AG08396 (cell line): ENCODE measurements around the gene MARS1.
A peak's percentile ranks its signal among the peaks of the same experiment; 100 is the strongest.
"Not testable (repeated sequence)": the region's sequence is repeated elsewhere in the genome, so short reads cannot be mapped to it uniquely, and the experiment has no call there.

ENCODE experiments used
- DNase-seq: peaks from one replicate; pipeline ENCODE4 v3.0.0; 2012; ENCODE audit warnings: low spot score, mixed read lengths

Gene MARS1

DNA sequence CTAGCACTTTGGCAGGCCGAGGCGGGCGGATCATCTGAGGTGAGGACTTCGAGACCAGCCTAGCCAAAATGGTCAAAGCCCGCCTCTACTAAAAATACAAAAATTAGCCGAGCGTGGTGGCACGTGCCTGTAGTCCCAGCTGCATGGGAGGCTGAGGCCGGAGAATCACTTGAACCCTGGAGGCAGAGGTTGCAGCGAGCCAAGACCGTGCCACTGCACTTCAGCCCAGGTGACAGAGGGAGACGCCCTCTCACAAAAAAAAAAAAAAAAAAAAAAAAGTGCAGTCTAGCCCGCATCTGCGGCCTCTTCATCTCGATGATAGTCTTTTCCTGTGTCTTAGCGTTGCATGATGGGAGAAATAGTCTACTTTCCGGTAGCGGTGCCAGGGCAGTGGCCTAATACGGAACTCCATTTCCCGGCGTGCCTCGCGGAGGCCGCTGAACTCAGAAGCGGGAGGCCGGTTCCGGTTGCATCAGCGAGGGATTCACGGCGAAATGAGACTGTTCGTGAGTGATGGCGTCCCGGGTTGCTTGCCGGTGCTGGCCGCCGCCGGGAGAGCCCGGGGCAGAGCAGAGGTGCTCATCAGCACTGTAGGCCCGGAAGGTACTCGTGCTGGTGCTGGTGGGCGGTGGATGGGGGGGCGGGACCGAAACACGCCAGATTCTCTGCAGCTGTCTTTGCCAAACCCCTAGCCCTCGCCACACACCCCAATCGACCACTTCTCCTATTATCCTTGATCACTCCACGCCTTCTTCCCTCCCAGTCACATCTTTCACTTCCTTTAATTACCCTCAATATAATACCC, at the start of gene MARS1:
MARS1 (plus strand) TSS at position 472 of the 805 bp plus-strand sequence; CDS start at position 495, 23 bp downstream.
- DNase-seq: peak; percentile 92

DNA sequence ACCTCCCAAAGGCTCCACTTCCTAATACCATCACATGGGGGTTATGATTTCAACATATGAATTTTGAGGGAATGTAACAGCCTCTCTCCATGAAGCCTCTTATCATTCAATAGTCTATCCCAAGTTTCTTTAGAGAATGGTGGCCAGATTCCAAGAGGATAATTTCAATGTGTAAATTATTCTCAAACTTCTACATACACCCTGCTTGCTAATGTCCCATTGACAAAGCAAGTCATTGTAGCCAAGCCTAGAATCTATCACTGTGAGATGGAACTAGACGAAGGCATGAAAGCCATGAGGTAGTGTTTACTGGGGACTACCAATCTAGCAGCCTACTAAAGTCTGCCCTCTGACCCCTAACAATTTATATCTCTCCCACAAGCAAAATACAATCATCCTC, 49.5 kb upstream of the MARS1 start:
- no peak for DNase-seq

DNA sequence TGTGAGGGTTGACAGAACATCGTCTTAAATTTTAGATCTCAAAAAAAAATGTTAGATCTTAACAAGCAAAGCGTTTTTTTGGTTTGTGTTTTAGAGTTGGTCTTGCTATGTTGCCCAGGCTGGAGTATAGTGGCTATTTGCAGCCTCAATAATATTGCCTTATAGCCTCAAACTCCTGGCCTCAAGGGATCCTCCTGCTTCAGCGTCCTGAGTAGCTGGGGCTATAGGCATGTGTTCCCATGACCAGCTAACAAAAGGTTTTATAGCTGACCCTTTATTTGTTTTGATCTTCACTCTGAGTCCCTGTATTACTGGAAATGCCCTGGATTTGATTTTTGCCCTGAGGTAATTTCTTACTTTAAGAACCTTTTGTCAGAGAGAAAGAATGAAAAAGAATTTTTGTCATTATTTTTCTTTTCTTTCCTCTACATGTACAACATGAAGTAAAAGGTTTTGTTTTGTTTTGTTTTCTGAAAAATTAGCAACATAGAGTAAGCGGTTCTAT, 48.1 kb upstream of the MARS1 start:
- no peak for DNase-seq

DNA sequence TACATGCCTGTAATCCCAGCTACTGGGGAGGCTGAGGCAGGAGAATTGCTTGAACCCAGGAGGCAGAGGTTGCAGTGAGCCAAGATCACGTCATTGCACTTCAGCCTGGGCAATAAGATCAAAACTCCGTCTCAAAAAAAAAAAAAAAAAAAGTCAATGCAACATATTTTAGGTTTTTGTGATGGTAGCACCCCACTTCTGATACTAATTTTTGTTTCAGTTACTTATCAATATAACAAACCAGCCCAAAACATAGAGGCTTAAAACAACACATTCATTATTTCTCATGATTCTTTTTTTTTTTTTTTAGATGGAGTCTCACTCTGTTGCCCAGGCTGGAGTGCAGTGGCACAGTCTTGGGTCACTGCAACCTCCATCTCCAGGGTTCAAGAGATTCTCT, 46.5 kb upstream of the MARS1 start:
- not testable (repeated sequence) for DNase-seq

DNA sequence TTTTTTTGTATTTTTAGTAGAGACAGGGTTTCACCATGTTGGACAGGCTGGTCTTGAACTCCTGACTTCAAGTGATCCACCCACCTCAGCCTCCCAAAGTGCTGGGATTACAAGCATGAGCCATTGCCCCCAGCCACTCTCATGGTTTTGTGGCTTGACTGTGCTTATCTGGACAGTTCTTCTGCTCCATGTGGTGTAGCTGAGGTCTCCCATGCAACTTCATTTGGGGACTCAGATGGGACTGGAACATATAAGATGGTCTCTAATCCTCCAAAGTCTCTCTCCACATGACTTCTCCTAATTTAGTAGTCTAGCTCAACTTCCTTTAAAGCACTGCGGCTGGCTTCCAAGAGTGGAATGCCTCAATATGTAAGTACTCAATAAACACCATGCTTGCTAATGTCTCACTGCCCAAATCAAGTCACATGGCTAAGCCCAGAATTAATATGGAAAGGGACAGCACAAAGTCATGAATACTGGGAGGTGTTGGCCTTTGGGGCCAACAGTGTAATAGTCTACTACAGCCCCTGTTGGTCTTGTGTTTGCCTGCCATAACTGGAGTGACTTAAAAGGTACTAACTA, 45.9 kb upstream of the MARS1 start:
- no peak for DNase-seq

DNA sequence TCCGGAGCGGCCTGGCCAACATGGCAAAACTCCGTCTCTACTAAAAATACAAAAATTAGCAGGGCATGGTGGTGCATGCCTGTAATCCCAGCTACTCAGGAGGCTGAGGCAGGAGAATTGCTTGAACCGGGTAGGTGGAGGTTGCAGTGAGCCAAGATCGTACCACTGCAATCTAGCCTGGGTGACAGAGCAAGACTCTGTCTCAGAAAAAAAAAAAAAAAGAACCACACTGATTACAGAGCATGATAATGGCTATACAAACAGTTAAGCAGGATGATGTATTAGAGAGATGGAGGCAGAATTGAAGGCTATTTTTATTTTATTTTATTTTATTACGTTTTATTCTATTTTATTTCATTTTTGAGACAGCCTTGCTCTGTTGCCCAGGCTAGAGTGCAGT, 43.5 kb upstream of the MARS1 start:
- DNase-seq: not testable (repeated sequence)

DNA sequence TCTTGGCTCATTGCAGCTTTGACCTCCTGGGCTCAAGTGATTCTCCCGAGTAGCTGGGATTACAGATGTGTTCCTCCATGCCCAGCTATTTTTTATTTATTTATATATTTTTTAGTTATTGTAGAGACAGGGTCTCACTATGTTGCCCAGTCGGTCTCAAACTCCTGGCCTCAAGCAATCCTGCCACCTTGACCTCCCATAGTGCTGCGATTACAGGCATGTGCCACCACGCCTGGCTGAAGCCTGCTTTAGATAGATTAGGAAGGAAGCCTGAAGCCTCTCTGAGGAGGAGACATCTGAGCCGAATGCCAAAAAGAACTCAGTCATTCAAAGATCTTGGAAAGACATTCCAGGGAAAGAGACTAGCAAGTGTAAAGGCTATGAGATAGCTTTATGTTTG, 43.1 kb upstream of the MARS1 start:
- no peak for DNase-seq

DNA sequence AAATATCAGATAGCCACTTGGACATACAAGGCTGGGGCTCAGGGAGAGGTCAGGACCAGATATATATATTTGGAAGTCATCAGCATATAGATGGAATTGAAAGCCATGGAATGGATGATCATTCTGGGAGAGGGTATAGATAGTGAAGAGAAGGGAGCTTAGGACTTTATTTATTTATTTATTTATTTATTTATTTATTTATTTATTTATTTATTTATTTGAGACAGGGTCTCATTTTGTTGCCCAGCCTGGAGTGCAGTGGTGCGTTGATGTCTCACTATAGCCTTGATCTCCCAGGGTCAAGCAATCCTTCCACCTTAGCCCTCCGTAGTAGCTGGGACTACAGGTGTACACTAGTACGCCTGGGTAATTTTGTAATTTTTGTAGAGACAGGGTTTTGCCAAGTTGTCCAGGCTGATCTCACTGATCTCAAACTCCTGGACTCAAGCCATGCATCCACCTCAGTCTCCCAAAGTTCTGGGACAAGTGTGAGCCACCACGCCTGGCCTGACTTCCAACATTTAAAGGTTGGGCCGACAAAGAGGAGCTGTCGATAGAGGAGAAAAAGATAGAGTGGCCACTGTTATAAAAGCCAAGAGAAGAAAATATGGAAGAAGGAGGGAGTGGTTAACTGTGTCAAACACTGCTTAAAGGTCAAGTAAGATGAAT, 41.4 kb upstream of the MARS1 start:
- DNase-seq: no peak

DNA sequence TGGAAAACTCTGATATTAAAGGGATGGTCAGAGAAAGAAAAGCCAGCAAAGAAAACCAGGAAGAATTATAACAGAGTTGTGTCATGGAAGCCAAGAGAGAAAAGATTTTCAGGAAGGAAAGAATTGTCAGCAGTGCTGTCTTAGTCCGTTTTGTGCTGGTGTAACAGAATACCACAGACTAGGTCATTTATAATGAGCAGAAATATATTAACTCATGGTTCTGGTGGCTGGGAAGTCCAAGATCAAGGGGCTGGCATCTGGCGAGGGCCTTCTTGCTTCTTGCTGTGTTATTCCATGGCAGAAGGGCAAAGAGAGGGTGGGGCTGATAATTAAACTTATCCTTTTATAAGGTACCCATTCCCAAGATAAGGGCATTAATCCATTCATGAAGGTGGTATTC, 39.2 kb upstream of the MARS1 start:
- DNase-seq: no peak

DNA sequence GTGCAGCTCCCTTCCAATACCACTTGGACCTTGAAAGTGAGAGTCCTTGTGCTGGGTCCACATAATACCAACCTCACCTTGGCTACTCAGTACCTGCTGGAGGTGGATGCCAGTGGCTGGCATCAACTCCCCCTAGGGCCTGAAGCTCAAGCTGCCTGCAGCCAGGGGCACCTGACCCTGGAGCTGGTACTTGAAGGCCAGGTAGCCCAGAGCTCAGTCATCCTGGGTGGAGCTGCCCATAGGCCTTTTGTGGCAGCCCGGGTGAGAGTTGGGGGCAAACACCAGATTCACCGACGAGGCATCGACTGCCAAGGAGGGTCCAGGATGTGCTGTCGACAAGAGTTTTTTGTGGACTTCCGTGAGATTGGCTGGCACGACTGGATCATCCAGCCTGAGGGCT, 38.5 kb upstream of the MARS1 start:
- no peak for DNase-seq

DNA sequence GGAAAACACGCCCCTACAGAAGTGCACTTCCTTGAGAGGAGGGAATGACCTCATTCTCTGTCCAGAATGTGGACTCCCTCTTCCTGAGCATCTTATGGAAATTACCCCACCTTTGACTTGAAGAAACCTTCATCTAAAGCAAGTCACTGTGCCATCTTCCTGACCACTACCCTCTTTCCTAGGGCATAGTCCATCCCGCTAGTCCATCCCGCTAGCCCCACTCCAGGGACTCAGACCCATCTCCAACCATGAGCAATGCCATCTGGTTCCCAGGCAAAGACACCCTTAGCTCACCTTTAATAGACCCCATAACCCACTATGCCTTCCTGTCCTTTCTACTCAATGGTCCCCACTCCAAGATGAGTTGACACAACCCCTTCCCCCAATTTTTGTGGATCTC, 37.8 kb upstream of the MARS1 start:
- DNase-seq: no peak

DNA sequence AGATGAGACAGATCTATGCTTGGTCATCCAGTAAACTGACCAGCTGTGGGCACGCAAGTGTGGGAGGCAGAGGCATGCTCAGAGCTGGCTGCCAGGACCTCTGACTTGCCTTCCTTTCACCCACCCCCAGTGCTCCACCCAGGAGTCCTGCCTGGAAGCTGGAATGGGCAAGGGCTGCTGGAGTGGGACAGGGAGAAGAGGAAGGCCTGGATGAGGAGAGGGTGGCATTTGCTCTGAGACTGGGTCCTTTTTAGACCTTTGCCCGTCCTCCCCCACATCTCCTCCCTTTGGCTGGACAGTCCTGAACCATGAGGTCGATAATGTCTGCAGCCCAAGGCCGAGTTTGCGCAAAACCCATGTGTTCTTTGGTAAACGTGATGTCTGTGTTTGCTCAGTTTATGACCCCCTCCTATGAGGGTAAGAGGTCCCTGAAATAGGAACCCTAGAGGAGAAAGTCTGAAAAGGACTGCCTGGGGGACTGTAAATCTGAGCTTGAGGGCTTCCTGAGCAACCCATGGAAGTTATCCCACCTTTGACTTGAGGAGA, 36.6 kb upstream of the MARS1 start:
- DNase-seq: no peak

DNA sequence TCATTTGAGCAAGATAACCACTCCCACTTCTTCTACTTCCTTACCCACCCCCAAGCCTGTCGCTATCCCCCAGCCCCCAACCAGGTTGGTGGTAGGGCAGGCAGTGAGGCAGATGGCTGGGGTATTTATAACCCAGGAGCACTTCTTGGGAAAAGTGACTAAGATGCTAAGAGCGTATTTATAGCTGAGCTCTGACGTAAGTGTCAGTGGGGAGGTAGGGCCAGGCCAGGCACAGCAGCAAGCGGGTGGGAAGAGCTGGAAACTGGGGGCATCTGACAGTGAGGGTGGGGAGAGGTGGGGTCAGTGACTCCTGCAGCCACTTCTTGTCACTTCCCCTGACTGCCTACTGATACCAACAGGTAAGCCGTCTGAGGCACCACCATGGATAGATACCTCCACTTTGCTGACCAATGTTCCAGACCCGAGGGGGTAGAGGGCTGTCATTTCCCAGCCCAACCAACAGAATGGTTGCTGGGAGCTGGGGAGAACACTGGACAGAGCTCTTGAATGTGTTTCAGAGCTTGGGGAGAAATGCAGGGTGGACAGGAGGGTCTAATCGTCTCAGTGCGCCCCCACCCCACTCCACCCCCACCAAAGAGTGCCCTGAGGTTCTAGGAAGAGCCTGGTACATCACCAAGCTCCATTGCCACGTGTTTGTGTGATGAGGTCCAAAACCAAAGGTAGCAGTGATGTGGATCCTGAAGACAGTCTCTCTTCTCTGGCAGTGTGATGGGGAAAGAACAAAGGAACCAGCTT, 35.5 kb upstream of the MARS1 start:
- DNase-seq: peak; percentile 71

DNA sequence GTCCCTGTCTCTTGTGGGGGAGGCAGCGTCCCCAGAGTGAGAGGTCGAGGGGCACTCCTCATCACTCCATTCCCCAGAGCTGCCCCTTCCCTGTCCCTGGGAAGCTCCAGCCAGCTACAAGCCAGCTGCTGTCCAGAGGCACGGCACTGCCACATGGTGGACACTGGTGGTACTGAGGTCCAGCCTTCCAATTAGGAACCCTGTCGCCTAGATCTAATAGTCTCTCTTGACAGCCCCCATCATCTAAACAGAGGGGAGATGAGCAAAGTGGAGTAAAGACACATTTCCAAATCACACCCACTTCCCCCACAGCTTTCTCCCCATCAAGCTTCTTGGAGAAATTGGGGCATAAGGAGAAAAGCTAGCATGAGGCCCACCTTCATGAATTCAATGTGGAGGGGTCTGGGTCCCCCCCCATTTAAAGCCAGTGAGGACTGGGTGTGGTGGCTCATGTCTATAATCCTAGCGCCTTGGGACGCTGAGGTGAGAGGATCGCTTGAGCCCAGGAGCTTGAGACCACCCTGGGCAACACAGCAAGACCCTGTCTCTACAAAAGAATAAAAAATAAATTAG, 34.8 kb upstream of the MARS1 start:
- peak; percentile 72 for DNase-seq

DNA sequence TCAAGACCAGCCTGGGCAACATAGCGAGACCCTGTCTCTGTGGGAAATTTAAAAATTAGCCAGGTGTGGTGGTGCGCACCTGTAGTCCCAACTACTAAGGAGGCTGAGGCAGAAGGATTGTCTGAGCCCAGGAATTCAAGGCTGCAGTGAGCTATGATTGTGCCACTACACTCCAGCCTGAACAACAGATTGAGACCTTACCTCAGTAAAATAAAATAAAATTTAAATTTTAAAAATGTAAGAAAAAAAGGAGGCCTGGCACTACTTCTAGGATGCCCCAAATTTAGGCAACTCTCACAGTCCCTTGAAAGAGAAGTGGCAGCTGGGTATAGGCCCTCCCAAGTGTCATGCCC, 33.7 kb upstream of the MARS1 start:
- no peak for DNase-seq

DNA sequence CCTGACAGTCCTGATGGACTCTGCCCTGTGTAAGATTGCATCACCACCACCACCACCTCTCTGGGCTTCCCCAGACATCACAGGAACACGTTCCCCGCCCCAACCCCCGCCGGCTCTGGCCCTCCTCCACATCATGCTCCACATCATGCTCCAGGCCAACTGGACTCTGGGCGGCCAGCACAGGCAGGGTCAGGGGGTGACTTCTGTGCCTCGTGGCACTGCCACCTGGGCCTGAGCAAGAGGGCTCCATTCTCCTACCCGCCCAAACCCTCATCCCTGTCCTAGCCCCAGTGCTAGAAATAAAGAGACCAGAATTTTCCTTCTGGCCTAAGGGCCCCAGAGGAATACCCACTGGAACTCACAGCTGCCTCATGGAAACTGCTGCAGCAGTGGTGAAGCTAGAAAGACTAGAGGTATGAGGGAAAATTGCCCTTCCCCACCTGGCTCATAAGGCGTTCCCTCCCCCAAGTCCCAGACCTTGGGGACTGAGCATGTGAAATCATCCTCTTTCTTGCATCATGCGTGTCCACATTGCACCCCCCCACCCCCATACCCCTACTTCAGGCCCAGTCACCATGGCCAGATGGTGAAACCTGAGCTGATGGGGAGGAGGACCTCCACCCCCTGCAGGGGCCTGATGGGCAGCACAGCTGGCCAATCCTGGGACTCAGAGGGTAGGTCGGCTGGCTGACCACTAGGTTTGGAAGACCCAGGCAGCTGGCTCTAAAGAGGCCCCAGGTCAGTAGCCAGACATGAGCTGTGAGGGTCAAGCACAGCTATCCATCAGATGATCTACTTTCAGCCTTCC, 33.1 kb upstream of the MARS1 start, which contains the start of gene INHBE:
INHBE (plus strand) TSS at position 742 of the 808 bp plus-strand sequence. CDS start 230 bp downstream, outside the sequence.
- DNase-seq: peak; percentile 67

DNA sequence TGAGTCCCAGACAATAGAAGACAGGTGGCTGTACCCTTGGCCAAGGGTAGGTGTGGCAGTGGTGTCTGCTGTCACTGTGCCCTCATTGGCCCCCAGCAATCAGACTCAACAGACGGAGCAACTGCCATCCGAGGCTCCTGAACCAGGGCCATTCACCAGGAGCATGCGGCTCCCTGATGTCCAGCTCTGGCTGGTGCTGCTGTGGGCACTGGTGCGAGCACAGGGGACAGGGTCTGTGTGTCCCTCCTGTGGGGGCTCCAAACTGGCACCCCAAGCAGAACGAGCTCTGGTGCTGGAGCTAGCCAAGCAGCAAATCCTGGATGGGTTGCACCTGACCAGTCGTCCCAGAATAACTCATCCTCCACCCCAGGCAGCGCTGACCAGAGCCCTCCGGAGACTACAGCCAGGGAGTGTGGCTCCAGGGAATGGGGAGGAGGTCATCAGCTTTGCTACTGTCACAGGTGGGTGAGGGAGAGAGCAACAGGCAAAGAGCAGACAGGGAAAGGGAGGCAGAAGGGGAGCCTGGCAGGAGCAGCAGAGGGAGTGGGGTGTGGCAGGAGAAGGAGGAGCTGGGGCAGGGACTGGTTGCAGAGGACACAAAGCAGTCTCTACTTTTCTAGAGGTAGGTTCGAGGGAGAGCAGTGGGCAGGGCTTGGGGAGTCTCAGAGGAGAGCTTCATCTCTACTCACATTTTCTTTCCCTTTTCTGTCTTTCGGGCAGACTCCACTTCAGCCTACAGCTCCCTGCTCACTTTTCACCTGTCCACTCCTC, 32.3 kb upstream of the MARS1 start:
- DNase-seq: no peak

DNA sequence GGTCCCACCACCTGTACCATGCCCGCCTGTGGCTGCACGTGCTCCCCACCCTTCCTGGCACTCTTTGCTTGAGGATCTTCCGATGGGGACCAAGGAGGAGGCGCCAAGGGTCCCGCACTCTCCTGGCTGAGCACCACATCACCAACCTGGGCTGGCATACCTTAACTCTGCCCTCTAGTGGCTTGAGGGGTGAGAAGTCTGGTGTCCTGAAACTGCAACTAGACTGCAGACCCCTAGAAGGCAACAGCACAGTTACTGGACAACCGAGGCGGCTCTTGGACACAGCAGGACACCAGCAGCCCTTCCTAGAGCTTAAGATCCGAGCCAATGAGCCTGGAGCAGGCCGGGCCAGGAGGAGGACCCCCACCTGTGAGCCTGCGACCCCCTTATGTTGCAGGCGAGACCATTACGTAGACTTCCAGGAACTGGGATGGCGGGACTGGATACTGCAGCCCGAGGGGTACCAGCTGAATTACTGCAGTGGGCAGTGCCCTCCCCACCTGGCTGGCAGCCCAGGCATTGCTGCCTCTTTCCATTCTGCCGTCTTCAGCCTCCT, 31.6 kb upstream of the MARS1 start:
- peak; percentile 14 for DNase-seq

DNA sequence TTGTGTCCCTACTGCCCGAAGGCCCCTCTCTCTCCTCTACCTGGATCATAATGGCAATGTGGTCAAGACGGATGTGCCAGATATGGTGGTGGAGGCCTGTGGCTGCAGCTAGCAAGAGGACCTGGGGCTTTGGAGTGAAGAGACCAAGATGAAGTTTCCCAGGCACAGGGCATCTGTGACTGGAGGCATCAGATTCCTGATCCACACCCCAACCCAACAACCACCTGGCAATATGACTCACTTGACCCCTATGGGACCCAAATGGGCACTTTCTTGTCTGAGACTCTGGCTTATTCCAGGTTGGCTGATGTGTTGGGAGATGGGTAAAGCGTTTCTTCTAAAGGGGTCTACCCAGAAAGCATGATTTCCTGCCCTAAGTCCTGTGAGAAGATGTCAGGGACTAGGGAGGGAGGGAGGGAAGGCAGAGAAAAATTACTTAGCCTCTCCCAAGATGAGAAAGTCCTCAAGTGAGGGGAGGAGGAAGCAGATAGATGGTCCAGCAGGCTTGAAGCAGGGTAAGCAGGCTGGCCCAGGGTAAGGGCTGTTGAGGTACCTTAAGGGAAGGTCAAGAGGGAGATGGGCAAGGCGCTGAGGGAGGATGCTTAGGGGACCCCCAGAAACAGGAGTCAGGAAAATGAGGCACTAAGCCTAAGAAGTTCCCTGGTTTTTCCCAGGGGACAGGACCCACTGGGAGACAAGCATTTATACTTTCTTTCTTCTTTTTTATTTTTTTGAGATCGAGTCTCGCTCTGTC, 31.0 kb upstream of the MARS1 start:
- no peak for DNase-seq
